ENCODE results near the gene ZNF678. TPM values are rescaled to one million over a fixed set of nuclear protein-coding genes. Genes with fewer than 3 reads are reported as not detected.
"Not testable (repeated sequence)": the region's sequence is repeated elsewhere in the genome, so short reads cannot be mapped to it uniquely, and the experiment has no call there.

ZNF678 gene
- polyA plus RNA-seq, 3 donors from 2014 or later: 2.1 to 6.4 (median 4.9) TPM

GRCh38 chr1:227710474-227710873 is 147.1 kb downstream of the ZNF678 start:
- H3K36me3 Mint-ChIP-seq; H3K4me3 Mint-ChIP-seq; H3K27me3 Mint-ChIP-seq (ENCODE audit: low read depth in 3 of 3); H3K27ac Mint-ChIP-seq; H3K4me1 Mint-ChIP-seq; DNase-seq: not testable (repeated sequence)
- peaks cover 15 to 57% (median 21%) of the 10 kb centered on the region in 6 donors for H3K9me3 Mint-ChIP-seq

GRCh38 chr1:227712648-227713047 is 149.3 kb downstream of the ZNF678 start:
- Mint-ChIP-seq H3K36me3 (peaks cover 0 to 10% (median 10%) of the 10 kb centered on the region in 3 donors), H3K27me3 (ENCODE audit: low read depth in 3 of 3) (peaks cover 1 to 11% (median 7%) of the 10 kb centered on the region in 3 donors), H3K9me3 (peaks cover 28 to 62% (median 32%) of the 10 kb centered on the region in 6 donors), H3K4me3 (no peak overlapping the region), H3K4me1 (peaks cover 6 to 7% of the 10 kb centered on the region in 2 donors), H3K27ac (no peak overlapping the region)
- no peak for DNase-seq

DNA sequence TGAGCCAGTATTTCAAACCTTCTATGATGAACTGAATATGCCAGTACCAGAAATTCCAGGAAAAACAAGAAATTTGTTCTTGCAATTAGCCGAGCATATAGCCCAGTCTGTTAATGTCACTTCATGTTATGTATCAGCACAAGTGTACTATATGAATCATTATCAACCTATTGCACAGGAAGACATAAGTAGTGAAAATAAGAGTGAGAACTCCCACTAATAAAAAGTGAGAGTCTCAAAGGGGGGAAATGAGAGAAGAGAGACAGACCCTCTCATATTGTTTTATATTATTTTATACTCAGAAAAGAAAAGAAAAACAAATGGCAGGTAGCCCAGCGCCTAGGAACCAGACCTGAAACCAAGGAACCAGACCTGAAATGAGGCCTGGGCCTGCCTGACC is 155.6 kb downstream of the ZNF678 start:
- Mint-ChIP-seq H3K27ac (no peak overlapping the region), H3K4me1 (no peaks in the 10 kb centered on the region), H3K9me3 (peaks cover 55 to 92% (median 71%) of the 10 kb centered on the region in 6 donors), H3K4me3 (no peak overlapping the region), H3K36me3 (peaks cover 9 to 36% (median 14%) of the 10 kb centered on the region in 3 donors), H3K27me3 (ENCODE audit: low read depth in 3 of 3) (peaks cover 2 to 21% (median 8%) of the 10 kb centered on the region in 3 donors)
- DNase-seq: no peak

- peaks cover 6 to 7% of the 10 kb centered on the region in 2 donors for H3K4me1 Mint-ChIP-seq
- DNase-seq: no peak
- peaks cover 32 to 57% (median 45%) of the 10 kb centered on the region in 6 donors for H3K9me3 Mint-ChIP-seq
- H3K4me3 Mint-ChIP-seq: no peak overlapping the region
- peaks cover 4 to 18% (median 11%) of the 10 kb centered on the region in 3 donors for H3K27me3 Mint-ChIP-seq (ENCODE audit: low read depth in 3 of 3)
- H3K27ac Mint-ChIP-seq: no peak overlapping the region
- H3K36me3 Mint-ChIP-seq: peaks cover 4 to 29% (median 9%) of the 10 kb centered on the region in 3 donors
Measured at GRCh38 chr1:227723474-227723873, 160.1 kb downstream of the ZNF678 start.

DNA sequence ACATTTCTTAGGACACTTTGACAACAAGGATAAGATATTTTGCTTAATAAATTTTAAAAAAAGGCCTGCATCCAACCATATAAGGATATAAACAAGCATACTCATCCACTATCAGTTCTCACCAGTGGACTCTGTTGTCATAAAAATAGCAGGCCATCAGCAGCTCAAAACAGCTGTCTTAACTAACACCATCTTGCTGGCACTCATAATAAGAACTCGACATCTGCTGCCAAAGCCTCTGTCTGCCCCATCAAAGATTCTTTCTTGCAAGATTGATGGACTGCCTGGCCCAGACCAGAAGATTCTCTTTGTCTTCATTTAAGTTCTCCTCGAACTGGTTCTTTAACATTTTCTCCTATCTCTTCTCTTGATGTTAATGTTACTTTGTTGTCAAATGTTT is 161.7 kb downstream of the ZNF678 start:
- no peak for DNase-seq
- H3K4me1 Mint-ChIP-seq: peaks cover 11 to 18% of the 10 kb centered on the region in 2 donors
- no peak overlapping the region for H3K27ac Mint-ChIP-seq
- H3K9me3 Mint-ChIP-seq: peaks cover 24 to 42% (median 32%) of the 10 kb centered on the region in 6 donors
- H3K36me3 Mint-ChIP-seq: peaks cover 4 to 20% (median 4%) of the 10 kb centered on the region in 3 donors
- peaks cover 1 to 11% (median 8%) of the 10 kb centered on the region in 3 donors for H3K27me3 Mint-ChIP-seq (ENCODE audit: low read depth in 3 of 3)
- no peak overlapping the region for H3K4me3 Mint-ChIP-seq

DNA sequence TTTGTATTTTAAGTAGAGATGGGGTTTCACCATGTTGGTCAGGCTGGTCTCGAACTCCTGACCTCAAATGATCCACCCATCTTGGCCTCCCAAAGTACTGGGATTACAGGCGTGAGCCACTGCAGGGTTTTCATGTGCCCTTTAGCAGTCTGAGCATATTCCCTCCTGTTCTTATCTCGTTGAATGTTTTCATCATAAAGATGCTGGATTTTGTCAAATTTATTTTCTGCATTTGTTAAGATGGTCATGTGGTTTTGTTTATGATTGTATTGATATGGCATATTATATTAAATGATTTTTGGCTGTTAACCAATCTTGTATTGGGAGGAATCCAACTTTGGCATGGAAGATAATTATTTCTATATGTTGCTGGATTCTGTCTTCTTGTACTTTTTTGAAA is 163.0 kb downstream of the ZNF678 start:
- Mint-ChIP-seq H3K27me3 (ENCODE audit: low read depth in 3 of 3) (peaks cover 1 to 8% (median 8%) of the 10 kb centered on the region in 3 donors), H3K4me1 (peaks cover 11 to 20% of the 10 kb centered on the region in 2 donors), H3K27ac (no peak overlapping the region), H3K9me3 (peaks cover 13 to 29% (median 21%) of the 10 kb centered on the region in 6 donors), H3K36me3 (peaks cover 0 to 15% (median 0%) of the 10 kb centered on the region in 3 donors), H3K4me3 (peak overlapping the region in 1 of 5 donors; percentile 14)
- no peak for DNase-seq

Other genes starting within 250 kb of the ZNF678 start
- gene CDC42BPA, start 245.1 kb upstream of the ZNF678 start, polyA plus RNA-seq: under 1 TPM in 2 of 3 donors, not detected in 1; 0.13 to 0.67 TPM
- gene JMJD4, start 171.7 kb downstream of the ZNF678 start, polyA plus RNA-seq: 10 to 100 TPM; 22.3 to 25.9 (median 25.0) TPM
- gene SNAP47, start 171.9 kb downstream of the ZNF678 start, polyA plus RNA-seq: 10 to 100 TPM; 37.0 to 44.9 (median 37.7) TPM

All from immature natural killer cell (primary cell).